SU-DHL-6 (cell line): ENCODE data around the gene ROMO1.

Source experiments
- EZH2phosphoT487 ChIP-seq: fragments of 200-600 bp; sonication (generic), shearing (Covaris generic); conservative IDR thresholded peaks from 2 replicates; pipeline ENCODE4 v1.6.1; 2018; ENCODE audit warnings: mild to moderate bottlenecking, antibody characterized with exemption, low read length, moderate library complexity, mixed read lengths
- TF ChIP-seq, protein P1 (sequence below): fragments of 200-600 bp; sonication (generic); IDR thresholded peaks from one replicate; pipeline ENCODE4 v1.5.1; 2017; ENCODE audit warnings: antibody characterized with exemption, mild to moderate bottlenecking, low read length, moderate library complexity; ENCODE audit not compliant: insufficient read depth, poor library complexity, severe bottlenecking

DNA sequence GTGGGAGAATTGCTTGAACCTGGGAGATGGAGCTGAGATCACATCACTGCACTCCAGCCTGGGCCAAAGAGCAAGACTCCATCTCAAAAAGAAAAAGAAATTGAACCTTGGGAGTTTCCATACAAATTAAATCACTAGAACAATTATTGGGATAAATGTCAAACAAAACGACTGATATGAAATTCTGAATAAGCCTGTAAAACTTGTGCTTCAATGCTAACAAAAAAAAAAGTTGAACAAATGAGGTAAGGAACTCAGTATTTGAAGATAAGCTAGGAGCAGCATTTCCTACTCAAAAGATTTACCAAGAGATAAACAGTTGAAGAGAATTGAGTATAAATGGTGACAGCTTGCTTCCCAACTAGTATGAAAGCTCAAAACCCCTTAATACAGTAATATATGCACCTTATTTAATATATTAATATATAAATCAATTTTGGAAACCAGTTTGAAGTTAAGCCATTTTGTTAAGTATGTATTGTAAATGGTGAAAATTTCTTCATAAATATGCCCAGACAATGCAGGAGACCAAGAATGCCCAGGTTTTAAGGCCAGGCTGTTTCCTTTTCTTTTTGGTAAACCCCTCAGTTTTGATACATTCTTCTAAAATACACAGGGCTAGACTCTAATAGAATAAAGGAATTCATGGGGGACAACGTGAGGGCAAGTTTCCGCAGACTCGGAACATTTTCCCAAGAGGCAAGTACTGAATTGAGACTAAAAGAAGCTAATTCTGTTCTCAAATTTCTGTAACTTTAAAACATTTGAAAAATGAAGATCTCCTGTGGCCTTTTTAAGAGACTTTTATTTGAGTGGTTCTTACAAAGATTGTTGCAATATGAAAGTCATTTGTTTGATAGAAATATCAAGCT is 3.9 kb downstream of the ROMO1 start:
- TF ChIP-seq, protein P1, sequence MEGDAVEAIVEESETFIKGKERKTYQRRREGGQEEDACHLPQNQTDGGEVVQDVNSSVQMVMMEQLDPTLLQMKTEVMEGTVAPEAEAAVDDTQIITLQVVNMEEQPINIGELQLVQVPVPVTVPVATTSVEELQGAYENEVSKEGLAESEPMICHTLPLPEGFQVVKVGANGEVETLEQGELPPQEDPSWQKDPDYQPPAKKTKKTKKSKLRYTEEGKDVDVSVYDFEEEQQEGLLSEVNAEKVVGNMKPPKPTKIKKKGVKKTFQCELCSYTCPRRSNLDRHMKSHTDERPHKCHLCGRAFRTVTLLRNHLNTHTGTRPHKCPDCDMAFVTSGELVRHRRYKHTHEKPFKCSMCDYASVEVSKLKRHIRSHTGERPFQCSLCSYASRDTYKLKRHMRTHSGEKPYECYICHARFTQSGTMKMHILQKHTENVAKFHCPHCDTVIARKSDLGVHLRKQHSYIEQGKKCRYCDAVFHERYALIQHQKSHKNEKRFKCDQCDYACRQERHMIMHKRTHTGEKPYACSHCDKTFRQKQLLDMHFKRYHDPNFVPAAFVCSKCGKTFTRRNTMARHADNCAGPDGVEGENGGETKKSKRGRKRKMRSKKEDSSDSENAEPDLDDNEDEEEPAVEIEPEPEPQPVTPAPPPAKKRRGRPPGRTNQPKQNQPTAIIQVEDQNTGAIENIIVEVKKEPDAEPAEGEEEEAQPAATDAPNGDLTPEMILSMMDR: no peak
- TF ChIP-seq EZH2phosphoT487: no peak
